Gastrocnemius medialis (tissue), 4 donors: Measurements from ENCODE around the gene C12orf75. TPM values are rescaled to one million over a fixed set of nuclear protein-coding genes. Genes with fewer than 3 reads are reported as not detected.

ENCODE experiments used
- ATAC-seq, 2 donors: fragments of 150-250 bp; one replicate each; pipeline ENCODE4 v1.9.1; 2016
- DNase-seq, 2 donors: peaks; one replicate each; pipeline ENCODE4 v3.0.0-alpha.2; 2019
- H3K27ac ChIP-seq, 4 donors: fragments of 200-600 bp; sonication (generic); 1 replicate in 1 of 4; 2 replicates in 3 of 4; pipeline ENCODE4 v1.5.1; 2016 to 2018; ENCODE audit warnings: mild to moderate bottlenecking in 2 of 4, moderate library complexity in 1 of 4
- H3K27me3 ChIP-seq, 3 donors: fragments of 200-600 bp; sonication (generic) in 2 of 3; 1 replicate in 1 of 3; 2 replicates in 2 of 3; pipeline versions ENCODE4 v1.5.1 to v1.6.0; 2016 to 2019; ENCODE audit warnings: mild to moderate bottlenecking in 1 of 3, moderate library complexity in 1 of 3
- H3K36me3 ChIP-seq, 2 donors: fragments of 200-600 bp; sonication (generic) in 1 of 2; one replicate each; pipeline ENCODE4 v1.5.1; 2017 to 2018
- H3K4me1 ChIP-seq, 2 donors: fragments of 200-600 bp; sonication (generic) in 1 of 2; one replicate each; pipeline ENCODE4 v1.5.1; 2016 to 2017; ENCODE audit warnings: mild to moderate bottlenecking in 2 of 2
- H3K4me3 ChIP-seq, 4 donors: fragments of 200-600 bp; sonication (generic) in 3 of 4; 1 replicate in 1 of 4; 2 replicates in 3 of 4; pipeline ENCODE4 v1.5.1; 2016 to 2019; ENCODE audit warnings: mild to moderate bottlenecking in 2 of 4
- H3K9me3 ChIP-seq, 3 donors: fragments of 200-600 bp; sonication (generic) in 2 of 3; 1 replicate in 1 of 3; 2 replicates in 2 of 3; pipeline ENCODE4 v1.5.1; 2016 to 2019
- CTCF ChIP-seq, 5 experiments: fragments of 450-650 bp in 3 of 5; fragments of 200-600 bp in 2 of 5; sonication (generic) in 2 of 5; IDR thresholded peaks in 4 of 5; conservative IDR thresholded peaks in 1 of 5; 1 replicate in 4 of 5; 2 replicates in 1 of 5; pipeline ENCODE4 v1.5.1; 2016 to 2019; ENCODE audit warnings: antibody characterized with exemption in 5 of 5, mild to moderate bottlenecking in 3 of 5, moderate library complexity in 3 of 5
- POLR2A ChIP-seq, 2 donors: fragments of 450-650 bp; IDR thresholded peaks; one replicate each; pipeline ENCODE4 v1.6.1; 2017; ENCODE audit warnings: antibody characterized with exemption in 2 of 2, mild to moderate bottlenecking in 2 of 2, moderate library complexity in 2 of 2
- in situ Hi-C, 4 donors: fragments of 200-750 bp; cut with MboI; loops; one replicate each; pipeline versions ENCODE4 v1.15.0 to v1.8.0; 2017; ENCODE audit warnings: low sequenced_read_pairs in 4 of 4
- intact Hi-C: fragments of 100-400 bp; cut with DNase I; formaldehyde crosslinking; loops from one replicate; pipeline ENCODE4 v1.15.1; 2023; ENCODE audit warnings: low total_unique reads
- total RNA-seq, 4 donors: library from RNA; depleted of rRNA; stranded (reverse); fragments of >200 nt; gene quantifications; one replicate each; pipeline versions ENCODE4 v1.1.0 to v1.2.3, GENCODE V29; 2016

The C12orf75 gene
- total RNA-seq, 4 donors from 2014 or later: 4.3 to 73.0 (median 17.3) TPM

- H3K27me3 ChIP-seq: no peaks in the 10 kb centered on the region
- H3K4me3 ChIP-seq: no peak overlapping the region
- ATAC-seq: no peak
- no peak for TF ChIP-seq CTCF (IDR thresholded peaks at IDR 0.05 in 4 of 5, conservative IDR thresholded peaks at IDR 0.05 in 1 of 5)
- no peak for TF ChIP-seq POLR2A (IDR thresholded peaks at IDR 0.05)
- no peaks in the 10 kb centered on the region for H3K4me1 ChIP-seq
- intact Hi-C loops: no loop called here
- H3K36me3 ChIP-seq: no peaks in the 10 kb centered on the region
- no peak overlapping the region for H3K27ac ChIP-seq
- H3K9me3 ChIP-seq: no peaks in the 10 kb centered on the region
- in situ Hi-C loops: no loop called here
- DNase-seq: no peak
These were observed 12.0 kb downstream of the C12orf75 start for GRCh38 chr12:105342464-105342863.

- intact Hi-C loops (no loop called here), in situ Hi-C loops (no loop called here)
- no peak for ATAC-seq
- no peaks in the 10 kb centered on the region for H3K36me3 ChIP-seq
- H3K9me3 ChIP-seq: no peaks in the 10 kb centered on the region
- no peak overlapping the region for H3K27ac ChIP-seq
- no peak overlapping the region for H3K4me3 ChIP-seq
- no peaks in the 10 kb centered on the region for H3K4me1 ChIP-seq
- no peaks in the 10 kb centered on the region for H3K27me3 ChIP-seq
- no peak for DNase-seq
- TF ChIP-seq POLR2A (IDR thresholded peaks at IDR 0.05): no peak
- no peak for TF ChIP-seq CTCF (IDR thresholded peaks at IDR 0.05 in 4 of 5, conservative IDR thresholded peaks at IDR 0.05 in 1 of 5)
These were observed 13.3 kb downstream of the C12orf75 start for GRCh38 chr12:105343836-105344235.

GRCh38 chr12:105347499-105347898 lies 17.0 kb downstream of the C12orf75 start:
- TF ChIP-seq POLR2A (IDR thresholded peaks at IDR 0.05) (no peak), CTCF (IDR thresholded peaks at IDR 0.05 in 4 of 5, conservative IDR thresholded peaks at IDR 0.05 in 1 of 5) (no peak)
- intact Hi-C loops: no loop called here
- in situ Hi-C loops: no loop called here
- no peak overlapping the region for H3K27ac ChIP-seq
- H3K9me3 ChIP-seq: no peaks in the 10 kb centered on the region
- ATAC-seq (no peak), DNase-seq (no peak)
- no peaks in the 10 kb centered on the region for H3K36me3 ChIP-seq
- H3K4me1 ChIP-seq: peaks cover 3 to 4% of the 10 kb centered on the region in 2 donors
- H3K4me3 ChIP-seq: no peak overlapping the region
- no peaks in the 10 kb centered on the region for H3K27me3 ChIP-seq

- H3K27ac ChIP-seq: no peak overlapping the region
- H3K9me3 ChIP-seq: no peaks in the 10 kb centered on the region
- peaks cover 4 to 10% of the 10 kb centered on the region in 2 donors for H3K4me1 ChIP-seq
- no peak overlapping the region for H3K4me3 ChIP-seq
- TF ChIP-seq CTCF (IDR thresholded peaks at IDR 0.05 in 4 of 5, conservative IDR thresholded peaks at IDR 0.05 in 1 of 5) (no peak), POLR2A (IDR thresholded peaks at IDR 0.05) (no peak)
- in situ Hi-C loops (no loop called here), intact Hi-C loops (no loop called here)
- ATAC-seq (no peak), DNase-seq (no peak)
- no peaks in the 10 kb centered on the region for H3K27me3 ChIP-seq
- no peaks in the 10 kb centered on the region for H3K36me3 ChIP-seq
These were observed 17.7 kb downstream of the C12orf75 start for GRCh38 chr12:105348142-105348541.

GRCh38 chr12:105348561-105348960 lies 18.1 kb downstream of the C12orf75 start:
- no peak for ATAC-seq
- no peak for DNase-seq
- no peaks in the 10 kb centered on the region for H3K36me3 ChIP-seq
- H3K4me3 ChIP-seq: no peak overlapping the region
- in situ Hi-C loops: no loop called here
- peaks cover 4 to 10% of the 10 kb centered on the region in 2 donors for H3K4me1 ChIP-seq
- intact Hi-C loops: no loop called here
- TF ChIP-seq CTCF (IDR thresholded peaks at IDR 0.05 in 4 of 5, conservative IDR thresholded peaks at IDR 0.05 in 1 of 5): no peak
- TF ChIP-seq POLR2A (IDR thresholded peaks at IDR 0.05): no peak
- no peak overlapping the region for H3K27ac ChIP-seq
- no peaks in the 10 kb centered on the region for H3K27me3 ChIP-seq
- no peaks in the 10 kb centered on the region for H3K9me3 ChIP-seq
